Measurements from ENCODE around the gene PHF5A. TPM values are rescaled to one million over a fixed set of nuclear protein-coding genes. Genes with fewer than 3 reads are reported as not detected.

The PHF5A gene
- total RNA-seq, 1 experiment from 2014 or later: 80.4 TPM

DNA sequence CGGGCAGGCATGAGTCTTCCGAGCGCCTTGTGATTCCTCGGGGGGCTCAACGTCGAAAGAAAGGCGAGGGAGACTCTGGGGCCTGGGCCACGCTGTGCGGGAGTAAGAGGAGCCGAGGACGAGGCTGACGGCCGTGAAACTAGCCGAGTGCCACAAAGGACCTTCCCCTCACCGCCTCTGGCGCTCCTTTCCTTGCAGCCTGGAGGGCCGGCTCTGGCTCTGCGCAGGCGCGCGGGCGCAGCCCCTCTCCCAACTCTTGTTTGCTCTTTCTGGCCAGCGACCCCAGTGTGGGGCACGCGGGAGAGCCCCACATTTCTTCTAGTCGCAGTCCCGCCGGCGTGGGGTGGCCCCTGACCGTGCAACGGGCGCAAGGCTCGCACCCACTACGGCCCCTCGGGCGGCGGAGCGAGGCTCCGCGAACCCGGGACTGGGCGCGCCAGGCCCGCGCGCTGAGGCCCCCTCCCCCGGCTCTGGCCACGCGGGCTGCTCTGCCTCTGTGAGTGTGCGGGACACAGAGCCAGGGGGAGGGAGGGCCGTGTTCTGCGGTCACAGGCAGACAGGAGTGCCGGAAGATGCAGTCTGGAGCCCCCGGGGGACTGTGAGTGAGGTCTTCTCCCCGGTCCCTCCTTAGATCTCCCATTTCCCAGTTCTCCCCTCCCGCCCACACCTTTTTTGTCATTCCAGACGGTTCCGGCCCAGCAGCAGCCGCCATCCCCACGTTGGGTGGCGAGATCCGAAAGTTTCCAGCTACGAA is 20.9 kb downstream of the PHF5A start:
- H2AFZ ChIP-seq (ENCODE audit: low read length): peak overlapping the region; percentile 84
- DNase-seq: peak; percentile 48
- intact Hi-C loops (cut with micrococcal nuclease): loop anchor here (1.0 kb wide), 1 partner anchor 21 kb away; the partner anchor contains the start of gene PHF5A
- H3K4me1 ChIP-seq (ENCODE audit: insufficient read depth, low read length): peaks cover 4% of the 10 kb centered on the region; the same call in 1 of the 2 replicates
- no peaks in the 10 kb centered on the region for H3F3A ChIP-seq (ENCODE audit: low read length, unreplicated experiment)
- TF ChIP-seq, protein P1, sequence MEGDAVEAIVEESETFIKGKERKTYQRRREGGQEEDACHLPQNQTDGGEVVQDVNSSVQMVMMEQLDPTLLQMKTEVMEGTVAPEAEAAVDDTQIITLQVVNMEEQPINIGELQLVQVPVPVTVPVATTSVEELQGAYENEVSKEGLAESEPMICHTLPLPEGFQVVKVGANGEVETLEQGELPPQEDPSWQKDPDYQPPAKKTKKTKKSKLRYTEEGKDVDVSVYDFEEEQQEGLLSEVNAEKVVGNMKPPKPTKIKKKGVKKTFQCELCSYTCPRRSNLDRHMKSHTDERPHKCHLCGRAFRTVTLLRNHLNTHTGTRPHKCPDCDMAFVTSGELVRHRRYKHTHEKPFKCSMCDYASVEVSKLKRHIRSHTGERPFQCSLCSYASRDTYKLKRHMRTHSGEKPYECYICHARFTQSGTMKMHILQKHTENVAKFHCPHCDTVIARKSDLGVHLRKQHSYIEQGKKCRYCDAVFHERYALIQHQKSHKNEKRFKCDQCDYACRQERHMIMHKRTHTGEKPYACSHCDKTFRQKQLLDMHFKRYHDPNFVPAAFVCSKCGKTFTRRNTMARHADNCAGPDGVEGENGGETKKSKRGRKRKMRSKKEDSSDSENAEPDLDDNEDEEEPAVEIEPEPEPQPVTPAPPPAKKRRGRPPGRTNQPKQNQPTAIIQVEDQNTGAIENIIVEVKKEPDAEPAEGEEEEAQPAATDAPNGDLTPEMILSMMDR (conservative IDR thresholded peaks at IDR 0.05; ENCODE audit: low read depth, low read length): no peak
- no peak for TF ChIP-seq EZH2 (IDR thresholded peaks at IDR 0.05; ENCODE audit: low read length, unreplicated experiment)
- TF ChIP-seq EZH2phosphoT487 (IDR thresholded peaks at IDR 0.05; ENCODE audit: borderline replicate concordance, low read length): no peak
- peaks cover 14% of the 10 kb centered on the region for H4K20me1 ChIP-seq (ENCODE audit: low read length)
- ATAC-seq: peak; percentile 16
- H3K27ac ChIP-seq (ENCODE audit: low read length): peak overlapping the region; percentile 92
- peaks cover 44% of the 10 kb centered on the region for H3K79me2 ChIP-seq (ENCODE audit: low read length)
- H3K9me2 ChIP-seq (replicated peaks; ENCODE audit: low read length): no peaks in the 10 kb centered on the region
- peak overlapping the region; percentile 97 for H3K9ac ChIP-seq (ENCODE audit: low read length)
- ChIA-PET POLR2A (ENCODE audit: unreplicated experiment) (interaction anchor here (0.5 to 1.1 kb wide), 6 partner anchors 21 to 1403 kb away, joined by 3 to 19 read pairs (median 8); partner anchors contain the start of genes ACO2 and PHF5A), CTCF (interaction anchor here (0.6 to 0.9 kb wide), 2 partner anchors 44 to 88 kb away, joined by 4 to 9 read pairs; no protein-coding TSS in a partner anchor)
- no peaks in the 10 kb centered on the region for H3K9me3 ChIP-seq (ENCODE audit: low read length)
- peak overlapping the region; percentile 77 for H3K4me2 ChIP-seq (ENCODE audit: low read length)
- H3K27me3 ChIP-seq (ENCODE audit: low read length): no peaks in the 10 kb centered on the region
- no TSS peak for BruUV-seq (replicated peaks)
- H3K36me3 ChIP-seq (ENCODE audit: low read depth, low read length): peaks cover 4% of the 10 kb centered on the region; the same call in 1 of the 2 replicates
- peak overlapping the region; percentile 82 for H3K4me3 ChIP-seq (ENCODE audit: low read length)

DNA sequence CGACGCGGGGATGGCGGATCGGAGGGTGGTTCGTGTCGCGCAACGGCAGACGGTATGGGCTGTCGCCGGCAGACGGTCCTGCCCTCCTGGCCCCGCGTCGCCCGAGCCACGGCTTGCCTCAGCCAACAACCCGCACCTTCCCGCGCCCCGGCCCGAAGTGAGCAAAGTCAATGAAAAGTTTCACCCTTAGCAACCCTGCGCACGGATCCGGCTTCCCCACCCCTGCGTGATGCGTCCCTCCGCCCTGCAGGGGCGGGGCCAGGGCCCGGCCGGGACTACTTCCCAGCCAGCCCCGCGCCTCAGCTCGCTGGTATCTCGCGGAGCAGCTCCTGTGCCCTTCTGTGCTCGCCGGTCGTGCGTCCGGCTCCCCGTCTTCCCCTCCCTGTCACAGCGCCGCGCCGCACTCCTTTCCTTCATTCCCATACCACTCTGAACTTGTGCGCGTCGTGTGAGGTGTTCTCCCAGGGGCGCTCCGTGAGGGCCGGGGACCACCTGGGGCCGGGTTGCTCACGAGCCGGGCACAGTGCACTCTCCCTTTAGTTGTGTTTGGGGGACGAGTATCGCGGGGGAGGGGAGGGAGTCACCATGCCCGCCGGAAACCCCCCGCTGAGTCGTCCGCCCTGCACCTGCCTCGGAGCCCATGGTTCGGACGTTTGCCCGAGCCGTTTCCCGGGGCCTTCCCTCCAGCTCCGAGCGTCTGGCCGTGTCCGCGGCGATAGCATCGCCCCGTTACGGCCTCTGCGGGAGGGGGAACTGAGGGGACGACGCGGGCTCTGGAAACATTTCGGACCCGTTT is 21.7 kb downstream of the PHF5A start, which contains the start of gene TOB2:
Gene TOB2 (minus strand): TSS at position 163 of the 796 bp plus-strand sequence. CDS start 9,456 bp downstream, outside the sequence.
- H3K27ac ChIP-seq (ENCODE audit: low read length): peak within 1 kb of the TSS; percentile 92
- peak within 1 kb of the TSS; percentile 84 for H2AFZ ChIP-seq (ENCODE audit: low read length)
- H3K4me2 ChIP-seq (ENCODE audit: low read length): peak within 1 kb of the TSS; percentile 77
- H3K79me2 ChIP-seq (ENCODE audit: low read length): peaks cover 51% of the 10 kb centered on the region
- H3K36me3 ChIP-seq (ENCODE audit: low read depth, low read length): peaks cover 4% of the 10 kb centered on the region; the same call in 1 of the 2 replicates
- POLR2A ChIA-PET (ENCODE audit: unreplicated experiment): interaction anchor here (0.5 to 1.3 kb wide), 5 partner anchors 21 to 488 kb away, joined by 3 to 12 read pairs (median 6); partner anchors contain the start of genes PHF5A and TEF
- peak within 1 kb of the TSS; percentile 82 for H3K4me3 ChIP-seq (ENCODE audit: low read length)
- no peaks in the 10 kb centered on the region for H3K27me3 ChIP-seq (ENCODE audit: low read length)
- H3K9ac ChIP-seq (ENCODE audit: low read length): peak within 1 kb of the TSS; percentile 97
- TF ChIP-seq EZH2 (IDR thresholded peaks at IDR 0.05; ENCODE audit: low read length, unreplicated experiment): no peak
- TF ChIP-seq, protein P1 (conservative IDR thresholded peaks at IDR 0.05; ENCODE audit: low read depth, low read length): no peak
- no peak for TF ChIP-seq EZH2phosphoT487 (IDR thresholded peaks at IDR 0.05; ENCODE audit: borderline replicate concordance, low read length)
- CTCF ChIA-PET: interaction anchor here (0.6 kb wide), 1 partner anchor 156 kb away, joined by 3 read pairs; no protein-coding TSS in a partner anchor
- H3K9me2 ChIP-seq (replicated peaks; ENCODE audit: low read length): no peaks in the 10 kb centered on the region
- peak; percentile 39 for ATAC-seq
- peaks cover 4% of the 10 kb centered on the region; the same call in 1 of the 2 replicates for H3K4me1 ChIP-seq (ENCODE audit: insufficient read depth, low read length)
- DNase-seq: peak; percentile 87
- H3F3A ChIP-seq (ENCODE audit: low read length, unreplicated experiment): no peaks in the 10 kb centered on the region
- no peaks in the 10 kb centered on the region for H3K9me3 ChIP-seq (ENCODE audit: low read length)
- intact Hi-C loops (cut with micrococcal nuclease): no loop called here
- TSS peak; percentile 80 for BruUV-seq (replicated peaks)
- H4K20me1 ChIP-seq (ENCODE audit: low read length): peaks cover 17% of the 10 kb centered on the region
